ENCODE results near the gene CITED4. TPM values are rescaled to one million over a fixed set of nuclear protein-coding genes. Genes with fewer than 3 reads are reported as not detected.
A peak's percentile ranks its signal among the peaks of the same experiment; 100 is the strongest.

The CITED4 gene
- total and polyA plus RNA-seq, 8 donors = 2.4 to 6.9 (median 3.5) TPM

DNA sequence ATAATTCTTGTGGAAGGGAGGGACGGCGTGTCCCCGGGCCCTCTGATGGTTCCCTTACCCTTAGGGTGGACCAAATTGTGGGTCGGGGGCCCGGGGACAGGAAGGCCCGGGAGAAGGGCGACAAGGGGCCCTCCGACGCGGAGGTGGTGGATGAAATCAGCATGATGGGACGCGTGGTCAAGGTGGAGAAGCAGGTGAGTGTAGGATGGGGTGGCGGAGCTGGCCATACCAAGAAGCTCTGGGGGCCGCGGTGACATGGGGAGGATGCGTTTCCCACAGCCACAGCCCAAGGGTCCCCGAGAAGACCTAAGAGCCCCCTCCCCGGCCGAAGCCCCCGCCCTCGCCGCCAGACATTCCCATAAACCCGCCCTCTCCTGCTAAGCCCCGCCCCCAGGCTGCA, 24.6 kb downstream of the CITED4 start:
- no peaks in the 10 kb centered on the region for H3K9me3 ChIP-seq
- H3K4me3 ChIP-seq = no peak overlapping the region
- ATAC-seq (no peak), DNase-seq (peak in 1 of 4 donors; percentile 74)
- TF ChIP-seq, protein P1, sequence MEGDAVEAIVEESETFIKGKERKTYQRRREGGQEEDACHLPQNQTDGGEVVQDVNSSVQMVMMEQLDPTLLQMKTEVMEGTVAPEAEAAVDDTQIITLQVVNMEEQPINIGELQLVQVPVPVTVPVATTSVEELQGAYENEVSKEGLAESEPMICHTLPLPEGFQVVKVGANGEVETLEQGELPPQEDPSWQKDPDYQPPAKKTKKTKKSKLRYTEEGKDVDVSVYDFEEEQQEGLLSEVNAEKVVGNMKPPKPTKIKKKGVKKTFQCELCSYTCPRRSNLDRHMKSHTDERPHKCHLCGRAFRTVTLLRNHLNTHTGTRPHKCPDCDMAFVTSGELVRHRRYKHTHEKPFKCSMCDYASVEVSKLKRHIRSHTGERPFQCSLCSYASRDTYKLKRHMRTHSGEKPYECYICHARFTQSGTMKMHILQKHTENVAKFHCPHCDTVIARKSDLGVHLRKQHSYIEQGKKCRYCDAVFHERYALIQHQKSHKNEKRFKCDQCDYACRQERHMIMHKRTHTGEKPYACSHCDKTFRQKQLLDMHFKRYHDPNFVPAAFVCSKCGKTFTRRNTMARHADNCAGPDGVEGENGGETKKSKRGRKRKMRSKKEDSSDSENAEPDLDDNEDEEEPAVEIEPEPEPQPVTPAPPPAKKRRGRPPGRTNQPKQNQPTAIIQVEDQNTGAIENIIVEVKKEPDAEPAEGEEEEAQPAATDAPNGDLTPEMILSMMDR (IDR thresholded peaks at IDR 0.05) = no peak
- H3K27me3 ChIP-seq = peaks cover 0 to 12% of the 10 kb centered on the region in 2 donors
- H3K4me1 ChIP-seq = no peaks in the 10 kb centered on the region
- H3K36me3 ChIP-seq = no peaks in the 10 kb centered on the region
- intact Hi-C loops (cut with DNase I) = no loop called here
- no peak overlapping the region for H3K27ac ChIP-seq

DNA sequence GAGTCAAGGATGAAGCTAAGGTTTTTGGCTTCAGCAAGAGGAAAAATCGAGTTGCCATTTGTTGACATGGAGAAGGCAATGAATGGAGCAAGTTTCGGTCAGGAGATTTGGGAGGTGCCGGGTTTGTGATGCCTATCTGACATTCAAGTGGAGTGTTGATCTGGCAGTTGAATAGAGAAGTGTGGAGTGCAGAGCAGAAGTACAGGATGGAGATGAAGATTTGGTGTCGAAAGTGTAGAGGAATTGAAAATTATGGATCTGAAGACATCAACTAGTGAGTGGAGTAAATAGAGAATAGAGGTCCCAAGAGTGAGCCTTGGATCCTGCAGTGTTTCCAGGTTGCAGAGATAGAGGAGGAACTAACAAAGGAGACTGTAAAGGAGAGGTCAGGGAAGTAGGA, 25.9 kb downstream of the CITED4 start:
- TF ChIP-seq, protein P1 (IDR thresholded peaks at IDR 0.05) = no peak

DNA sequence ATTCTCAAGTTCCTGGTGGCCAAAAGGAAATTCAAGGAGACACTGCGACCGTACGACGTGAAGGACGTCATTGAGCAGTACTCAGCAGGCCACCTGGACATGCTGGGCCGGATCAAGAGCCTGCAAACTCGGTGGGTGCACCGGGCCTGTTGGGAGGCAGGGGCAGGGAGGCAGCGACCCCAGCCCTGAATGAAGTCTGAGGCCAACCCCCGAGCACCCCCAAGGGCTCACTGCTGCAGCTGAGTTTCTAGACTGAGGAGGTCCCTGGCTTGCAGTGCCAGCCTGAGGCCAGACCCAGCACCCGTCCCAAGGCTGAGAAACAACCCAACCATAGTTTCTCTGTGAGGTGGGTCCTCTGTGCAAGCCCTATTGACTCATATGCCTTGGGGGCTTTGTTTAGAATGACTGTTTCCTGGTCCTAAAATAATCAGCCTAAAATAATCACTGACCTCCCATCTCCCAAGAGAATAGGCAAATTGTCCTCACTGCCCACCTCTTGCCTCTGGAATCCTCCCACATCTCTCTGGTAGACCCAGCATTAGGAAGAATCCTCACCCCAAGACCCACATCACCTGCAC, 27.1 kb downstream of the CITED4 start:
- H3K36me3 ChIP-seq = no peaks in the 10 kb centered on the region
- intact Hi-C loops (cut with DNase I) = no loop called here
- H3K4me1 ChIP-seq = no peaks in the 10 kb centered on the region
- H3K27me3 ChIP-seq = peaks cover 0 to 12% of the 10 kb centered on the region in 2 donors
- no peak overlapping the region for H3K27ac ChIP-seq
- DNase-seq (peak in 1 of 4 donors; percentile 57), ATAC-seq (no peak)
- TF ChIP-seq, protein P1 (IDR thresholded peaks at IDR 0.05) = no peak
- H3K9me3 ChIP-seq = no peaks in the 10 kb centered on the region
- no peak overlapping the region for H3K4me3 ChIP-seq

More for the DNA sequence above, 25.9 kb downstream of the CITED4 start:
- Histone ChIP-seq H3K27me3 (peaks cover 0 to 12% of the 10 kb centered on the region in 2 donors), H3K27ac (no peak overlapping the region), H3K36me3 (no peaks in the 10 kb centered on the region), H3K4me3 (no peak overlapping the region), H3K9me3 (no peaks in the 10 kb centered on the region), H3K4me1 (no peaks in the 10 kb centered on the region)
- ATAC-seq = no peak
- intact Hi-C loops (cut with DNase I) = no loop called here
- no peak for DNase-seq

DNA sequence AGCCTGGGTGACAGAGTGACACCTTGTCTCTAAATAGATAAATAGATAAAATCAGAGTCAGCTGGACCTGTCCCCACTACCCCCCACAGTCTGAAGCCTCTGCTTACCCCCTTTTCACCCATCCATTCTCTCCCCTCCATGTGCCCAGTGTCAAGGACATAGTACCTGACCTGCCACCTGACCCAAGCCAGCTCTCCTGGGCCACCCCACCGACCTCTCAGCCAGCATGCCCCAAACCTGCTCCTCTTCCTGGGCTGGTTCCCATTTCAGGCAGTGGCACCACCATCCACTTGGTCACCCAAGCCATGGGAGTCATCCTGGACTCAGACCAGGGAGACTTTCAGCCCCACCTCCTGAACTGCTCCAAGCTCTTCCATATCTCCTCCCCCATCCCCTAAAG, 28.2 kb downstream of the CITED4 start:
- no peaks in the 10 kb centered on the region for H3K36me3 ChIP-seq
- no peak overlapping the region for H3K4me3 ChIP-seq
- H3K4me1 ChIP-seq = no peaks in the 10 kb centered on the region
- H3K27ac ChIP-seq = no peak overlapping the region
- ATAC-seq = no peak
- TF ChIP-seq, protein P1 (IDR thresholded peaks at IDR 0.05) = no peak
- intact Hi-C loops (cut with DNase I) = no loop called here
- H3K9me3 ChIP-seq = no peaks in the 10 kb centered on the region
- H3K27me3 ChIP-seq = peaks cover 0 to 12% of the 10 kb centered on the region in 2 donors
- peak in 1 of 4 donors; percentile 26 for DNase-seq

DNA sequence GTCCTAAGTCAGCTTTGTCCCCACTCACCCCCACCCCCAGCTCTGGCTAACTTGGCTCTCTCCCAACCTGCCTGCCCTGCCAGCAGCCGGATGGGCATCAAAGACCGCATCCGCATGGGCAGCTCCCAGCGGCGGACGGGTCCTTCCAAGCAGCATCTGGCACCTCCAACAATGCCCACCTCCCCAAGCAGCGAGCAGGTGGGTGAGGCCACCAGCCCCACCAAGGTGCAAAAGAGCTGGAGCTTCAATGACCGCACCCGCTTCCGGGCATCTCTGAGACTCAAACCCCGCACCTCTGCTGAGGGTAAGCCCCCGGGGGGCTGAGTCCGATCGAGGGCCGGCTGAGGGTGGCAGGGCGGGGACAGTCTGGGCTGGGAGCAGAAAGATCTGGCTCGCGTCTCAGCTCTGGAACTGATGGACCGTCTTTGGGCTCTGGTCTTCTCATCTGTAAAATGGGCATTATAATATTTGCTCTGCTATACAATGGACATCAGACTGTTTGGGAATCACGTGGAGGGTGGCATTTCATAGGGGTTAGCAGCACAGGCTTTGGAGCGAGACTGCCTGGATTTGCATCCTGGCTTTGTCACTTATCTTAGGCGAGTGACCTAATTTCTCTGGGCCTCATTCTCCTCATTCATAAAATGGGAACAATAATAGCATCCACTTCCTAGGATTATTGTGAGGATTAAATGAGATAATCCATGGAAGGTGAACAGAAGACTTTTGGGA, 31.0 kb downstream of the CITED4 start:
- ATAC-seq = no peak
- no peaks in the 10 kb centered on the region for H3K27me3 ChIP-seq
- TF ChIP-seq, protein P1 (IDR thresholded peaks at IDR 0.05) = no peak
- no peak overlapping the region for H3K27ac ChIP-seq
- intact Hi-C loops (cut with DNase I) = no loop called here
- H3K36me3 ChIP-seq = no peaks in the 10 kb centered on the region
- no peak overlapping the region for H3K4me3 ChIP-seq
- H3K9me3 ChIP-seq = no peaks in the 10 kb centered on the region
- DNase-seq = peak in 1 of 4 donors; percentile 73
- no peaks in the 10 kb centered on the region for H3K4me1 ChIP-seq

All from left lung (tissue), 10 donors.